ENCODE measurements around the gene NACC1. TPM values are rescaled to one million over a fixed set of nuclear protein-coding genes. Genes with fewer than 3 reads are reported as not detected.

The NACC1 gene
- total RNA-seq, 2 experiments from 2014 or later, result 13.0 to 13.5 TPM

DNA sequence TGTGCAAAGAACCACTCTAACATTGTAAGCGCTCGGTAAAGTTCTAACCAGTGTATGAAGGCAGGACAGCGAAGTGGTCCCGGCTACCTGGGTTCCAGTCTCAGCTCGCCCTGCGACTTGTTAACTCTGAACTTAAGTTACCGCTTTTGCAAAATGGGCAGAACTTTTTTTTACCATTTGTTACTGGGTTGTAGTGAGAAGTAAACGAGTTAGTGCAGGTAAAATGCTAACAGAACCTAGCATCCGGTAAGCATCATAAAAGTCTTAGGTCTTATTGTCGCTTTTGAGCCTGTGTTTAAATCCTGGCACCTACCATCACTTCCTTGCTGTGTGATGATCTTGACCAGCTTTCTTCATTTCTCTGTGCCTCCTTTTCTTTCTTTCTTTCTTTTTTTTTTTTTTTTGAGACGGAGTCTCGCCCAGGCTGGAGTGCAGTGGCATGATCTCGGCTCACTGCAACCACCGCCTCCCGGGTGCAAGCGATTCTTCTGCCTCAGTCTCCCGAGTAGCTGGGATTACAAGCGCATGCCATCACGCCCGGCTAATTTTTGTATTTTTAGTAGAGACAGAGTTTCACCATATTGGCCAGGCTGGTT is 790 bp upstream of the NACC1 start:
- Mint-ChIP-seq H3K27me3 (no peaks in the 10 kb centered on the region), H3K36me3 (ENCODE audit: low read depth) (peaks cover 30% of the 10 kb centered on the region), H3K4me1 (ENCODE audit: low read depth) (peaks cover 61% of the 10 kb centered on the region), H3K9me3 (no peaks in the 10 kb centered on the region), H3K27ac (peak overlapping the region; percentile 73), H3K4me3 (peak overlapping the region; percentile 96)
- no peaks in the 10 kb centered on the region for H3K9me3 ChIP-seq (ENCODE audit: control insufficient read depth in 1 of 2, insufficient read depth in 1 of 2, low read length in 2 of 2)
- ATAC-seq (ENCODE audit: poor library complexity) (peak; percentile 36), DNase-seq (peak in 3 of 14 experiments; percentile 53 to 58 (median 56))
- H3K27me3 ChIP-seq (ENCODE audit: control insufficient read depth in 1 of 2, insufficient read depth in 2 of 2, low read length in 2 of 2), result no peaks in the 10 kb centered on the region
- intact Hi-C loops (cut with DNase I, micrococcal nuclease), result loop anchor here (2.0 to 10.0 kb wide), 3 partner anchors 18 to 658 kb away; partner anchors contain the start of genes C19orf53 (in 1 of the 2), IER2 (in 1 of the 2) and STX10 (in 1 of the 2)
- ChIA-PET POLR2A (interaction anchor here (0.8 to 4.7 kb wide), 17 partner anchors 10 to 974 kb away, joined by 3 to 60 read pairs (median 5); partner anchors contain the start of genes GCDH, IER2, JUNB and LYL1), CTCF (interaction anchor here (1.3 to 2.4 kb wide), 5 partner anchors 13 to 152 kb away, joined by 4 to 13 read pairs (median 7); partner anchors contain the start of genes IER2 and STX10)
- H3K4me1 ChIP-seq (ENCODE audit: insufficient read depth, low read length), result peaks cover 61% of the 10 kb centered on the region
- peaks cover 18% of the 10 kb centered on the region for H3K36me3 ChIP-seq (ENCODE audit: insufficient read depth, low read length)
- TF ChIP-seq, protein P1, sequence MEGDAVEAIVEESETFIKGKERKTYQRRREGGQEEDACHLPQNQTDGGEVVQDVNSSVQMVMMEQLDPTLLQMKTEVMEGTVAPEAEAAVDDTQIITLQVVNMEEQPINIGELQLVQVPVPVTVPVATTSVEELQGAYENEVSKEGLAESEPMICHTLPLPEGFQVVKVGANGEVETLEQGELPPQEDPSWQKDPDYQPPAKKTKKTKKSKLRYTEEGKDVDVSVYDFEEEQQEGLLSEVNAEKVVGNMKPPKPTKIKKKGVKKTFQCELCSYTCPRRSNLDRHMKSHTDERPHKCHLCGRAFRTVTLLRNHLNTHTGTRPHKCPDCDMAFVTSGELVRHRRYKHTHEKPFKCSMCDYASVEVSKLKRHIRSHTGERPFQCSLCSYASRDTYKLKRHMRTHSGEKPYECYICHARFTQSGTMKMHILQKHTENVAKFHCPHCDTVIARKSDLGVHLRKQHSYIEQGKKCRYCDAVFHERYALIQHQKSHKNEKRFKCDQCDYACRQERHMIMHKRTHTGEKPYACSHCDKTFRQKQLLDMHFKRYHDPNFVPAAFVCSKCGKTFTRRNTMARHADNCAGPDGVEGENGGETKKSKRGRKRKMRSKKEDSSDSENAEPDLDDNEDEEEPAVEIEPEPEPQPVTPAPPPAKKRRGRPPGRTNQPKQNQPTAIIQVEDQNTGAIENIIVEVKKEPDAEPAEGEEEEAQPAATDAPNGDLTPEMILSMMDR (IDR thresholded peaks at IDR 0.05), result no peak
- peak overlapping the region; percentile 48 to 68 for H3K27ac ChIP-seq (ENCODE audit: low read depth in 1 of 2, low read length in 2 of 2)
- H3K4me3 ChIP-seq (ENCODE audit: low read length), result peak overlapping the region; percentile 99

DNA sequence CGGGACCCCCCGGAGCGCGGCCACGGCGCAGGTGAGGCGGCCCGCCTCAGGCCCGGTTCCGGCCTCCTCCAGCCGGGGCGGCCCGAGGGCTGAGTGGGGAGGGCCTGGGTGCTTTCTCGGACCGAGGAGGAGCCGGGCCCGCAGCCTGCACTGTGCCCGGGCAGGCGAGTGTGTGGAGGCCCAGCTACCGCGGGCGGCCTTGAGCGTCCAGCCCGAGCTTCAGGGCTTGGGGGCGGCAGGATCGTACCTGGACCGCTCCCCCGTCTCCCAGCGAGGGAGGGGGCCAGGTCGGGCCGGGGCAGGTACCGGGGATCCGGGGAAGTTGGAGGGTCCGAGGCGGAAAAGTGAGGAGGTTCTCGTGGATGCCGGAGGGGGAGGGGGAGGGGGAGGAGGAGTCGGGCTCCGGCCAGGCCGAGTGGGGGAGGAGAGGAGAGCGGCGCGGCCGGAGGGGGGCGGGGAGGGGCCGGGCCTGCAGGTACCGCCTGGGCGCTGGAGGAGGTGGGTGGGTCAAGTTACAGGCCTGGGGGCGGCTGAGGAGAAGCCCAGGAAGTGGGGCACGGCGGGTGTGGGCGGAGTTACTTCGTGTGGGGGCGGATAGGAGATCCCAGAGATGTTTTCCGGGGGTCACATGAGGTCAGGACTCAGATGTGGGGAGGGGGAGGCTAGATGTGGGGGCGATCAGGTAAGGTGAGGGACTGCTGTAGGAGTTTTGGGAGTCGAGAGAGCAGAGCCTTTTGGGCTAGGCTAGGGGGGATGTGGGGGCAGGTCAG is 545 bp downstream of the NACC1 start:
- Histone ChIP-seq H3K27me3 (ENCODE audit: control insufficient read depth in 1 of 2, insufficient read depth in 2 of 2, low read length in 2 of 2) (no peaks in the 10 kb centered on the region), H3K4me1 (ENCODE audit: insufficient read depth, low read length) (peaks cover 65% of the 10 kb centered on the region), H3K9me3 (ENCODE audit: control insufficient read depth in 1 of 2, insufficient read depth in 1 of 2, low read length in 2 of 2) (no peaks in the 10 kb centered on the region), H3K4me3 (ENCODE audit: low read length) (peak overlapping the region; percentile 73), H3K27ac (ENCODE audit: low read depth in 1 of 2, low read length in 2 of 2) (no peak overlapping the region), H3K36me3 (ENCODE audit: insufficient read depth, low read length) (peaks cover 11% of the 10 kb centered on the region)
- CTCF ChIA-PET, result interaction anchor here (0.9 to 2.4 kb wide), 6 partner anchors 14 to 153 kb away, joined by 3 to 13 read pairs (median 6); partner anchors contain the start of genes IER2 and STX10
- DNase-seq, result peak in 3 of 14 experiments; percentile 35 to 59 (median 44)
- POLR2A ChIA-PET, result interaction anchor here (1.2 to 4.7 kb wide), 11 partner anchors 9 to 327 kb away, joined by 3 to 60 read pairs (median 15); partner anchors contain the start of genes IER2, JUNB and STX10
- Mint-ChIP-seq H3K27ac (peak overlapping the region; percentile 24), H3K36me3 (ENCODE audit: low read depth) (peaks cover 31% of the 10 kb centered on the region), H3K4me3 (peak overlapping the region; percentile 84), H3K9me3 (no peaks in the 10 kb centered on the region), H3K27me3 (no peaks in the 10 kb centered on the region), H3K4me1 (ENCODE audit: low read depth) (peaks cover 66% of the 10 kb centered on the region)
- no peak for ATAC-seq (ENCODE audit: poor library complexity)
- intact Hi-C loops (cut with DNase I, micrococcal nuclease), result loop anchor here in 1 of 2 experiments (1.0 to 10.0 kb wide), 2 partner anchors 32 to 656 kb away; partner anchors contain the start of genes C19orf53, IER2 and STX10
- TF ChIP-seq, protein P1 (IDR thresholded peaks at IDR 0.05), result no peak

DNA sequence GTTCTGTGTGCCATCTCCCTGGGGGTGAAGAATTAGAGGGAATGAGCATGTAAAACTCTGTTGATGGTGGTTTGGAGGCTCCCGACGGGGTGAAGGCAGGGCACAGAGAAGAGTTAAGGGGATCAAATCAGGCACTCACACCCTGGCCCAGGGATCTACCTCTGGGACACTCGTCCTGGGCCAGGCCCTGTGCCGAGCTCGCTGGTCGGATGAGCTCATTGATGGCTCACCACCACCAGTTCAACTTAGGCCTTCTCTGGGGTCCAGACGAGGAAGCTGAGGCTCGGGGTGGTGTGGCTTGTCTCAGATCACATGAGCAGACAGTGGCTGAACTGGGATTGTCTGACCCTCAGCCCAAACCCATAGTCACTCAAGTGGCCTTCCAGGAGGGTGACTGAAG is 1.6 kb downstream of the NACC1 start:
- no peaks in the 10 kb centered on the region for H3K9me3 Mint-ChIP-seq
- H3K9me3 ChIP-seq (ENCODE audit: control insufficient read depth in 1 of 2, insufficient read depth in 1 of 2, low read length in 2 of 2), result no peaks in the 10 kb centered on the region
- TF ChIP-seq, protein P1 (IDR thresholded peaks at IDR 0.05), result no peak
- peak in 1 of 14 experiments; percentile 33 for DNase-seq
- no peaks in the 10 kb centered on the region for H3K27me3 Mint-ChIP-seq
- ATAC-seq (ENCODE audit: poor library complexity), result no peak
- peaks cover 65% of the 10 kb centered on the region for H3K4me1 ChIP-seq (ENCODE audit: insufficient read depth, low read length)
- H3K4me3 Mint-ChIP-seq, result peak overlapping the region; percentile 84
- peaks cover 26% of the 10 kb centered on the region for H3K36me3 Mint-ChIP-seq (ENCODE audit: low read depth)
- peak overlapping the region; percentile 73 for H3K4me3 ChIP-seq (ENCODE audit: low read length)
- CTCF ChIA-PET, result no interaction called here
- POLR2A ChIA-PET, result interaction anchor here (1.6 to 4.7 kb wide), 4 partner anchors 19 to 96 kb away, joined by 3 to 60 read pairs (median 28); partner anchors contain the start of genes IER2 and STX10
- intact Hi-C loops (cut with DNase I, micrococcal nuclease), result loop anchor here in 1 of 2 experiments (10.0 kb wide), 1 partner anchor 655 kb away; the partner anchor contains the start of gene C19orf53
- H3K4me1 Mint-ChIP-seq (ENCODE audit: low read depth), result peaks cover 66% of the 10 kb centered on the region
- H3K27me3 ChIP-seq (ENCODE audit: control insufficient read depth in 1 of 2, insufficient read depth in 2 of 2, low read length in 2 of 2), result no peaks in the 10 kb centered on the region
- H3K27ac Mint-ChIP-seq, result peak overlapping the region; percentile 24
- peaks cover 12% of the 10 kb centered on the region for H3K36me3 ChIP-seq (ENCODE audit: insufficient read depth, low read length)
- no peak overlapping the region for H3K27ac ChIP-seq (ENCODE audit: low read depth in 1 of 2, low read length in 2 of 2)
